Activated CD8-positive, alpha-beta T cell treated with anti-CD3 and anti-CD28 coated beads for 36 hours (primary cell): ENCODE data around the gene PRPF40B. TPM values are rescaled to one million over a fixed set of nuclear protein-coding genes. Genes with fewer than 3 reads are reported as not detected.
"Not testable (repeated sequence)": the region's sequence is repeated elsewhere in the genome, so short reads cannot be mapped to it uniquely, and the experiment has no call there.

ENCODE experiments used
- ATAC-seq: fragments of 200-7000 bp; cut with Tn5 transposase; one replicate; pipeline ENCODE4 v1.10.0; 2021; ENCODE audit warnings: mild to moderate bottlenecking, moderate library complexity
- CTCF ChIA-PET: fragments of 350-600 bp; sonication (Branson Sonifier 250); formaldehyde crosslinking; loops from one replicate; lab custom pipeline; 2021; ENCODE audit warnings: antibody characterized with exemption; lab: Charles Lee
- POLR2A ChIA-PET: fragments of 350-600 bp; sonication (Branson Sonifier 250); formaldehyde crosslinking; loops from one replicate; lab custom pipeline; 2021; ENCODE audit warnings: antibody characterized with exemption; lab: Charles Lee
- DNase-seq: peaks from one replicate; pipeline ENCODE4 v3.0.0-alpha.2; 2020
- H3K27ac Mint-ChIP-seq: one replicate; pipeline ENCODE4 v1.8.0; 2021; ENCODE audit warnings: mild to moderate bottlenecking, mixed read lengths
- H3K27me3 Mint-ChIP-seq: one replicate; pipeline ENCODE4 v1.8.0; 2021; ENCODE audit warnings: mixed read lengths
- H3K36me3 Mint-ChIP-seq: one replicate; pipeline ENCODE4 v1.8.0; 2021; ENCODE audit warnings: low read depth, mixed read lengths
- H3K4me1 Mint-ChIP-seq: one replicate; pipeline ENCODE4 v1.8.0; 2021; ENCODE audit warnings: low read depth, mixed read lengths
- H3K4me3 Mint-ChIP-seq: one replicate; pipeline ENCODE4 v1.8.0; 2021; ENCODE audit warnings: mild to moderate bottlenecking, moderate library complexity, mixed read lengths
- H3K9me3 Mint-ChIP-seq: one replicate; pipeline ENCODE4 v1.8.0; 2021; ENCODE audit warnings: mixed read lengths
- intact Hi-C: fragments of 100-400 bp; cut with micrococcal nuclease; formaldehyde crosslinking; loops from one replicate; pipeline ENCODE4 v1.10.0; 2022
- total RNA-seq, 2 experiments: library from RNA; stranded (reverse); gene quantifications; one replicate each; pipeline ENCODE4 v1.2.3, GENCODE V29; 2021
- TF ChIP-seq, protein P1 (sequence below): fragments of 200-600 bp; IDR thresholded peaks from one replicate; pipeline ENCODE4 v1.8.0; 2022; ENCODE audit warnings: antibody characterized with exemption, mild to moderate bottlenecking

PRPF40B gene
- total RNA-seq, 2 experiments from 2014 or later, result 4.9 to 5.6 TPM

DNA sequence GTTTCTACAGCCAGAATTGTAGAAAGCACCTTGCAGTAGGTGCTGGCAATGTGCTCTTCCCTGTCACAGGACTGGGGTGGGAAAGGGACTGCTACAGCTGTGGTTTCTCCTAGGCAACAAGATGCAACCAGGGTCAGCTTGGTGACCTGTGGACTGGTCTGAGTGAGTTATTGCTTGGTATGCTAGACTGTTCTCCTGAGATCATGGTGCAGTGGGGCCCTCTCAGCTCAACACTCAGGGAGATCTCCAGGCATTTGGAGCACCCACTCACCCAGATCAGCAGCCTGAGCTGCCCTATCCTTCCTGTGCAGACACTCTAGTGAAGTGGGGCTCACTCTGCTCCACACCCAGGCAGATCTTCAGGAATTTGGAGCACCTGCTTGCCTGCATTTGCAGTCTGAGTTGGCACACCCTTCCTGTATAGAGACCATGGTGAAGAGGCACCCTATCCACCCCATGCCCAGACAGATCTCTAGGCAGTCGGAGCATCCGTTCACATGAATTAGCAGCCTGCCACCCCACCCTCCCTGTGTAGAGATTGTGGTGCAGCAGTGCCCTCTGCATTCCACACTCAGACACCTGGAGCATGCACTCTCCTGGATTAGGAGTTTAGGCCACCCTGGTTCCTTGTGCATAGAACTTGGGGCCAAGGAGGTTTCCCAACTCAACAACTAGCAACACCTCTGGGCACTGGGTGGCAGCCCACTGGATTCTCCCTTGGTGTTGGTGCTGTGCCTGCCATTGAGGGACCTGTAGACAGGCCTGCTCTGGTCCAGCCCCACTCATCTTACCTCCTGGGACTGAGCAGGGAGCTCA, 14.1 kb upstream of the PRPF40B start:
- ChIA-PET CTCF (interaction anchor here (0.6 to 3.1 kb wide), 3 partner anchors 13 to 87 kb away, joined by 3 to 8 read pairs (median 5); partner anchors contain the start of gene PRPF40B), POLR2A (interaction anchor here (0.7 kb wide), 1 partner anchor 13 kb away, joined by 3 read pairs; no protein-coding TSS in a partner anchor)
- Mint-ChIP-seq H3K27me3 (peaks cover 13% of the 10 kb centered on the region), H3K36me3 (no peaks in the 10 kb centered on the region), H3K9me3 (peaks cover 2% of the 10 kb centered on the region), H3K27ac (no peak overlapping the region), H3K4me3 (no peak overlapping the region), H3K4me1 (peaks cover 2% of the 10 kb centered on the region)
- TF ChIP-seq, protein P1, sequence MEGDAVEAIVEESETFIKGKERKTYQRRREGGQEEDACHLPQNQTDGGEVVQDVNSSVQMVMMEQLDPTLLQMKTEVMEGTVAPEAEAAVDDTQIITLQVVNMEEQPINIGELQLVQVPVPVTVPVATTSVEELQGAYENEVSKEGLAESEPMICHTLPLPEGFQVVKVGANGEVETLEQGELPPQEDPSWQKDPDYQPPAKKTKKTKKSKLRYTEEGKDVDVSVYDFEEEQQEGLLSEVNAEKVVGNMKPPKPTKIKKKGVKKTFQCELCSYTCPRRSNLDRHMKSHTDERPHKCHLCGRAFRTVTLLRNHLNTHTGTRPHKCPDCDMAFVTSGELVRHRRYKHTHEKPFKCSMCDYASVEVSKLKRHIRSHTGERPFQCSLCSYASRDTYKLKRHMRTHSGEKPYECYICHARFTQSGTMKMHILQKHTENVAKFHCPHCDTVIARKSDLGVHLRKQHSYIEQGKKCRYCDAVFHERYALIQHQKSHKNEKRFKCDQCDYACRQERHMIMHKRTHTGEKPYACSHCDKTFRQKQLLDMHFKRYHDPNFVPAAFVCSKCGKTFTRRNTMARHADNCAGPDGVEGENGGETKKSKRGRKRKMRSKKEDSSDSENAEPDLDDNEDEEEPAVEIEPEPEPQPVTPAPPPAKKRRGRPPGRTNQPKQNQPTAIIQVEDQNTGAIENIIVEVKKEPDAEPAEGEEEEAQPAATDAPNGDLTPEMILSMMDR, result no peak
- DNase-seq, result no peak
- intact Hi-C loops, result no loop called here
- no peak for ATAC-seq

DNA sequence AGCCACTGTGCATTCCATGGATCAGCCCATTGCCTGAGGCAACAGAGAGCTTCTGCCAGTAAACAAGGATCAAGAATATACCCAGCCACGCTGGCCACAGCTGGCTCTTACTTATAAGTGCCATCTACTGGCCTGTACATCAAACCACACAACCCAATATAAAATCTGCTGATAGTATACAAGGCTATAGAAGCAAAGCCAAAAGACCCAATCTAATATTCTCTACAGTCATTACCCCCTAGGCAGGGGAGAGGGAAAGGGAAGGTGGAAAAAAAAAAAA, 13.5 kb upstream of the PRPF40B start:
- no peak overlapping the region for H3K4me3 Mint-ChIP-seq
- no peak for ATAC-seq
- peaks cover 2% of the 10 kb centered on the region for H3K4me1 Mint-ChIP-seq
- H3K36me3 Mint-ChIP-seq, result no peaks in the 10 kb centered on the region
- ChIA-PET POLR2A (interaction anchor here (0.7 kb wide), 1 partner anchor 12 kb away, joined by 3 read pairs; no protein-coding TSS in a partner anchor), CTCF (interaction anchor here (1.6 to 3.1 kb wide), 2 partner anchors 13 to 29 kb away, joined by 5 to 8 read pairs; partner anchors contain the start of gene PRPF40B)
- TF ChIP-seq, protein P1, result no peak
- DNase-seq, result no peak
- H3K27me3 Mint-ChIP-seq, result peaks cover 16% of the 10 kb centered on the region
- intact Hi-C loops, result no loop called here
- no peak overlapping the region for H3K27ac Mint-ChIP-seq
- H3K9me3 Mint-ChIP-seq, result peaks cover 2% of the 10 kb centered on the region

DNA sequence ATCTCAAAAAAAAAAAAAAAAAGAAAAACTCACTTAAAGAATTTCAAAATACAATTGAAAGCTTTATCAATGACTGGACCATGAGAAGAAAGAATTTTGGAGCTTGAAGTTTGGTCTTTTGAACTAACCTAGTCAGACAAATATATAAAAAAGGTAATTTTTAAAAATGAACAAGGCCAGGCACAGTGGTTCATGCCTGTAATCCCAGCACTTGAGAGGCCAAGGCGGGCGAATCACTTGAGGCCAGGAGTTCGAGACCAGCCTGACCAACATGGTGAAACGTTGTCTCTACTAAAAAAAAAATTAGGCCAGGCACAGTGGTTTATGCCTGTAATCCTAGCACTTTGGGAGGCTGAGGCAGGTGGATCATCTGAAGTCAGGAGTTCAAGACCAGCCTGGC, 12.6 kb upstream of the PRPF40B start:
- H3K27ac Mint-ChIP-seq, DNase-seq, intact Hi-C loops, H3K36me3 Mint-ChIP-seq, H3K9me3 Mint-ChIP-seq, ATAC-seq, H3K4me1 Mint-ChIP-seq, H3K4me3 Mint-ChIP-seq: not testable (repeated sequence)
- CTCF ChIA-PET, result interaction anchor here (3.1 kb wide), 1 partner anchor 12 kb away, joined by 8 read pairs; the partner anchor contains the start of gene PRPF40B
- peaks cover 18% of the 10 kb centered on the region for H3K27me3 Mint-ChIP-seq
- POLR2A ChIA-PET, result interaction anchor here (1.3 kb wide), 1 partner anchor 13 kb away, joined by 3 read pairs; the partner anchor contains the start of gene PRPF40B

DNA sequence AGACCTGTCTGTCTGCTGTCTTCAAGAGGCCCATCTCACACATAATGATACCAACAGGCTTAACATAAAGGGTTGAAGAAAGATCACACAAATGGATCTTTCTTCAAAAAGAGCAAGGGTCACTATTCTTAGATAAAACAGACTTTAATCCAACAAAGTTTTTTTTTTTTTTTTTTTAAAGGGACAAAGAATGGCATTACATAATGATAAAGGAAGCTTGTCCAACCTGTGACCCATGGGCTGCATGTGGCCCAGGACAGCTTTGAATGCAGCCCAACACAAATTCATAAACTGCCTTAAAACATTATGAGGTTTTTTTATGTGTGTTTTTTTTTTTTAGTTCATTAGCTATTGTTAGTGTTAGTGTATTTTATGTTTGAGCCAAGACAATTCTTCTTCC, 11.2 kb upstream of the PRPF40B start:
- ATAC-seq, result no peak
- no peak for DNase-seq
- H3K27me3 Mint-ChIP-seq, result peaks cover 21% of the 10 kb centered on the region
- peaks cover 2% of the 10 kb centered on the region for H3K9me3 Mint-ChIP-seq
- ChIA-PET CTCF (interaction anchor here (1.0 to 3.1 kb wide), 5 partner anchors 10 to 259 kb away, joined by 3 to 8 read pairs (median 4); partner anchors contain the start of gene PRPF40B), POLR2A (interaction anchor here (1.3 kb wide), 1 partner anchor 11 kb away, joined by 3 read pairs; the partner anchor contains the start of gene PRPF40B)
- TF ChIP-seq, protein P1, result no peak
- intact Hi-C loops, result no loop called here
- no peak overlapping the region for H3K4me3 Mint-ChIP-seq
- H3K36me3 Mint-ChIP-seq, result no peaks in the 10 kb centered on the region
- peaks cover 9% of the 10 kb centered on the region for H3K4me1 Mint-ChIP-seq
- no peak overlapping the region for H3K27ac Mint-ChIP-seq

DNA sequence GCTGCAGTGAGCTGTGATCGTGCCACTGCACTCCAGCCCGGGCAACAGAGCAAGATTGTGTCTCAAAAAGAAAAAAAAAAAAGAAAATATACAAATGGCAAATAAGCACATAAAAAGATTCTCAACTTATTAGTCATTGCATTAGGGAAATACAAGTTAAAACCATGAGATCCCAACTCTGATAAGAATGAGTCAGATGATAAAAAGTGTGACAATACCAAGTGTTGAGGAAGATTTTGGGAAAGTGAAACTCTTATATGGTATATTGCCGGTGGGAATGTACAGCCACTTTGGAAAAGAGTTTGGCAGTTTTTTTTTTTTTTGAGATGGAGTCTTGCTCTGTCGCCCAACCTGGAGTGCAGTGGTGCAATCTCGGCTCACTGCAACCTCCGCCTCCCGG, 7.6 kb upstream of the PRPF40B start:
- H3K4me3 Mint-ChIP-seq, result no peak overlapping the region
- DNase-seq (no peak), ATAC-seq (no peak)
- TF ChIP-seq, protein P1, result no peak
- ChIA-PET POLR2A (interaction anchor here (1.1 kb wide), 1 partner anchor 20 kb away, joined by 3 read pairs; no protein-coding TSS in a partner anchor), CTCF (no interaction called here)
- H3K9me3 Mint-ChIP-seq, result no peaks in the 10 kb centered on the region
- intact Hi-C loops, result no loop called here
- peaks cover 36% of the 10 kb centered on the region for H3K27me3 Mint-ChIP-seq
- H3K4me1 Mint-ChIP-seq, result peaks cover 9% of the 10 kb centered on the region
- H3K27ac Mint-ChIP-seq, result no peak overlapping the region
- no peaks in the 10 kb centered on the region for H3K36me3 Mint-ChIP-seq
